Measurements from ENCODE around the gene CERS6. TPM values are rescaled to one million over a fixed set of nuclear protein-coding genes. Genes with fewer than 3 reads are reported as not detected.
"Not testable (repeated sequence)": the region's sequence is repeated elsewhere in the genome, so short reads cannot be mapped to it uniquely, and the experiment has no call there.

Gene CERS6, protein sequence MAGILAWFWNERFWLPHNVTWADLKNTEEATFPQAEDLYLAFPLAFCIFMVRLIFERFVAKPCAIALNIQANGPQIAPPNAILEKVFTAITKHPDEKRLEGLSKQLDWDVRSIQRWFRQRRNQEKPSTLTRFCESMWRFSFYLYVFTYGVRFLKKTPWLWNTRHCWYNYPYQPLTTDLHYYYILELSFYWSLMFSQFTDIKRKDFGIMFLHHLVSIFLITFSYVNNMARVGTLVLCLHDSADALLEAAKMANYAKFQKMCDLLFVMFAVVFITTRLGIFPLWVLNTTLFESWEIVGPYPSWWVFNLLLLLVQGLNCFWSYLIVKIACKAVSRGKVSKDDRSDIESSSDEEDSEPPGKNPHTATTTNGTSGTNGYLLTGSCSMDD
- 26.3 TPM for polyA plus RNA-seq (2013, experiment 1 of 2)
- 27.0 TPM for polyA plus RNA-seq (2013, experiment 2 of 2)

GRCh38 chr2:168455645-168456520 lies at the start of gene CERS6:
Gene CERS6, plus strand, starts transcription at chr2:168456272. Its CDS starts 177 bp downstream, at chr2:168456449.
- DNase-seq (ENCODE audit: low spot score): peak; percentile 82
- WGBS, 2 donors (ENCODE audit: extremely low coverage in 2 of 2, insufficient read length in 2 of 2, insufficient replicate concordance in 1 of 2): no CpG with 5 or more reads among the region's 72 CpGs
- H3K9me3 ChIP-seq (replicated peaks in 1 of 2; ENCODE audit: control insufficient read depth in 2 of 2, insufficient read depth in 1 of 2, low read depth in 1 of 2, low read length in 2 of 2): peaks cover 3 to 10% of the 10 kb centered on the region in 2 donors
- peak within 1 kb of the TSS; percentile 88 for H2BK15ac ChIP-seq (ENCODE audit: low read length)
- H3K4me1 ChIP-seq (ENCODE audit: control insufficient read depth in 2 of 2, insufficient read depth in 1 of 2, low read depth in 1 of 2, low read length in 2 of 2): peaks cover 3 to 6% of the 10 kb centered on the region in 2 donors
- no peaks in the 10 kb centered on the region for H3K27me3 ChIP-seq (ENCODE audit: control insufficient read depth in 3 of 3, insufficient read depth in 3 of 3, low read depth in 1 of 3, low read length in 3 of 3)
- H2BK5ac ChIP-seq (ENCODE audit: low read length): peak within 1 kb of the TSS; percentile 85
- peak within 1 kb of the TSS; percentile 97 for H2AFZ ChIP-seq (ENCODE audit: low read length)
- peak within 1 kb of the TSS; percentile 88 for H3K27ac ChIP-seq (replicated peaks; ENCODE audit: low read length)
- no peaks in the 10 kb centered on the region for H3K36me3 ChIP-seq (replicated peaks in 1 of 2; ENCODE audit: control insufficient read depth in 2 of 2, insufficient read depth in 2 of 2, low read length in 2 of 2)
- peak within 1 kb of the TSS; percentile 87 for H3K4me2 ChIP-seq (ENCODE audit: insufficient read depth, low read length, poor library complexity, severe bottlenecking)
- H2BK12ac ChIP-seq (ENCODE audit: low read length): no peak within 1 kb of the TSS
- peak within 1 kb of the TSS; percentile 93 to 94 for H3K4me3 ChIP-seq (ENCODE audit: low read length in 2 of 2)
- H3K4ac ChIP-seq (ENCODE audit: low read length): peak within 1 kb of the TSS; percentile 8
- peak within 1 kb of the TSS; percentile 99 for H3K9ac ChIP-seq (ENCODE audit: low read depth, low read length, poor library complexity)
- no peak within 1 kb of the TSS for H4K91ac ChIP-seq (ENCODE audit: low read depth, low read length, poor library complexity)
- peak within 1 kb of the TSS; percentile 45 for H3K23ac ChIP-seq (ENCODE audit: low read depth, low read length, poor library complexity)
- peak within 1 kb of the TSS; percentile 93 for H3K18ac ChIP-seq (ENCODE audit: low read length)
- H2BK120ac ChIP-seq (ENCODE audit: low read depth, low read length): no peak within 1 kb of the TSS
- H3K14ac ChIP-seq (ENCODE audit: low read length): peak within 1 kb of the TSS; percentile 78
- H3K79me1 ChIP-seq (ENCODE audit: low read depth, low read length): peaks cover 3% of the 10 kb centered on the region
- peak within 1 kb of the TSS; percentile 40 for H2AK5ac ChIP-seq (ENCODE audit: low read depth, low read length)
- H4K8ac ChIP-seq (ENCODE audit: low read depth, low read length): no peak within 1 kb of the TSS

DNA sequence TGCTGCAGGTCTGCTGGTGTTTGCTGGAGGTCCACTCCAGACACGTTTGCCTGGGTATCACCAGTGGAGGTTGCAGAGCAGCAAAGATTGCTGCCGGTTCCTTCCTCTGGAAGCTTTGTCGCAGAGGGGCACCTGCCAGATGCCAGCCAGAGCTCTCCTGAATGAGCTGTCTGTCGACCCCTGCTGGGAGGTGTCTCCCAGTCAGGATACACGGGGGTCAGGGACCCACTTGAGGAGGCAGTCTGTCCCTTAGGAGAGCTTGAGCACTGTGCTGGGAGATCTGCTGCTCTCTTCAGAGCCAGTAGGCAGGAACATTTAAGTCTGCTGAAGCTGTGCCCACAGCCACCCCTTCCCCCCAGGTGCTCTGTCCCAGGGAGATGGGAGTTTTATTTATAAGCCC lies 43.8 kb upstream of the CERS6 start:
- H3K4me1 ChIP-seq (ENCODE audit: control insufficient read depth in 2 of 2, insufficient read depth in 1 of 2, low read depth in 1 of 2, low read length in 2 of 2); H2BK120ac ChIP-seq (ENCODE audit: low read depth, low read length); H3K9ac ChIP-seq (ENCODE audit: low read depth, low read length, poor library complexity); DNase-seq (ENCODE audit: low spot score); H3K18ac ChIP-seq (ENCODE audit: low read length); H3K9me3 ChIP-seq (replicated peaks in 1 of 2; ENCODE audit: control insufficient read depth in 2 of 2, insufficient read depth in 1 of 2, low read depth in 1 of 2, low read length in 2 of 2); H3K14ac ChIP-seq (ENCODE audit: low read length); H3K36me3 ChIP-seq (replicated peaks in 1 of 2; ENCODE audit: control insufficient read depth in 2 of 2, insufficient read depth in 2 of 2, low read length in 2 of 2); H2BK15ac ChIP-seq (ENCODE audit: low read length); H3K4me2 ChIP-seq (ENCODE audit: insufficient read depth, low read length, poor library complexity, severe bottlenecking); H4K8ac ChIP-seq (ENCODE audit: low read depth, low read length); H3K23ac ChIP-seq (ENCODE audit: low read depth, low read length, poor library complexity); H2AK5ac ChIP-seq (ENCODE audit: low read depth, low read length); H3K27ac ChIP-seq (replicated peaks; ENCODE audit: low read length); H3K4me3 ChIP-seq (ENCODE audit: low read length in 2 of 2); H2AFZ ChIP-seq (ENCODE audit: low read length); H2BK5ac ChIP-seq (ENCODE audit: low read length); H3K79me1 ChIP-seq (ENCODE audit: low read depth, low read length); H2BK12ac ChIP-seq (ENCODE audit: low read length); H4K91ac ChIP-seq (ENCODE audit: low read depth, low read length, poor library complexity); H3K4ac ChIP-seq (ENCODE audit: low read length); H3K27me3 ChIP-seq (ENCODE audit: control insufficient read depth in 3 of 3, insufficient read depth in 3 of 3, low read depth in 1 of 3, low read length in 3 of 3): not testable (repeated sequence)
- no CpG with 5 or more reads among the region's 5 CpGs for WGBS, 2 donors (ENCODE audit: extremely low coverage in 2 of 2, insufficient read length in 2 of 2, insufficient replicate concordance in 1 of 2)

GRCh38 chr2:168413101-168413500 lies 43.0 kb upstream of the CERS6 start:
- not testable (repeated sequence) for H2BK15ac ChIP-seq (ENCODE audit: low read length); H2BK120ac ChIP-seq (ENCODE audit: low read depth, low read length); DNase-seq (ENCODE audit: low spot score); H3K23ac ChIP-seq (ENCODE audit: low read depth, low read length, poor library complexity); H3K27ac ChIP-seq (replicated peaks; ENCODE audit: low read length); H2AFZ ChIP-seq (ENCODE audit: low read length); H2BK12ac ChIP-seq (ENCODE audit: low read length); H3K4ac ChIP-seq (ENCODE audit: low read length); H2AK5ac ChIP-seq (ENCODE audit: low read depth, low read length); H3K79me1 ChIP-seq (ENCODE audit: low read depth, low read length); H4K91ac ChIP-seq (ENCODE audit: low read depth, low read length, poor library complexity); H3K18ac ChIP-seq (ENCODE audit: low read length); H3K36me3 ChIP-seq (replicated peaks in 1 of 2; ENCODE audit: control insufficient read depth in 2 of 2, insufficient read depth in 2 of 2, low read length in 2 of 2); H2BK5ac ChIP-seq (ENCODE audit: low read length); H3K9ac ChIP-seq (ENCODE audit: low read depth, low read length, poor library complexity); H3K27me3 ChIP-seq (ENCODE audit: control insufficient read depth in 3 of 3, insufficient read depth in 3 of 3, low read depth in 1 of 3, low read length in 3 of 3); H3K9me3 ChIP-seq (replicated peaks in 1 of 2; ENCODE audit: control insufficient read depth in 2 of 2, insufficient read depth in 1 of 2, low read depth in 1 of 2, low read length in 2 of 2); H3K4me3 ChIP-seq (ENCODE audit: low read length in 2 of 2); H3K4me1 ChIP-seq (ENCODE audit: control insufficient read depth in 2 of 2, insufficient read depth in 1 of 2, low read depth in 1 of 2, low read length in 2 of 2); H3K4me2 ChIP-seq (ENCODE audit: insufficient read depth, low read length, poor library complexity, severe bottlenecking); H4K8ac ChIP-seq (ENCODE audit: low read depth, low read length)
- WGBS, 2 donors (ENCODE audit: extremely low coverage in 2 of 2, insufficient read length in 2 of 2, insufficient replicate concordance in 1 of 2): no CpG with 5 or more reads among the region's 3 CpGs
- H3K14ac ChIP-seq (ENCODE audit: low read length): peak overlapping the region; percentile 71

- H3K4me1 ChIP-seq (ENCODE audit: control insufficient read depth in 2 of 2, insufficient read depth in 1 of 2, low read depth in 1 of 2, low read length in 2 of 2): peaks cover 0 to 2% of the 10 kb centered on the region in 2 donors
- no peaks in the 10 kb centered on the region for H3K79me1 ChIP-seq (ENCODE audit: low read depth, low read length)
- no peak overlapping the region for H2BK12ac ChIP-seq (ENCODE audit: low read length)
- H2BK5ac ChIP-seq (ENCODE audit: low read length): no peak overlapping the region
- no peak overlapping the region for H3K14ac ChIP-seq (ENCODE audit: low read length)
- no peak overlapping the region for H4K91ac ChIP-seq (ENCODE audit: low read depth, low read length, poor library complexity)
- no peak overlapping the region for H3K23ac ChIP-seq (ENCODE audit: low read depth, low read length, poor library complexity)
- H2BK120ac ChIP-seq (ENCODE audit: low read depth, low read length): no peak overlapping the region
- H3K4ac ChIP-seq (ENCODE audit: low read length): no peak overlapping the region
- no peak overlapping the region for H3K27ac ChIP-seq (replicated peaks; ENCODE audit: low read length)
- DNase-seq (ENCODE audit: low spot score): no peak
- no peak overlapping the region for H3K18ac ChIP-seq (ENCODE audit: low read length)
- no peak overlapping the region for H2AFZ ChIP-seq (ENCODE audit: low read length)
- H3K27me3 ChIP-seq (ENCODE audit: control insufficient read depth in 3 of 3, insufficient read depth in 3 of 3, low read depth in 1 of 3, low read length in 3 of 3): no peaks in the 10 kb centered on the region
- H4K8ac ChIP-seq (ENCODE audit: low read depth, low read length): no peak overlapping the region
- H2AK5ac ChIP-seq (ENCODE audit: low read depth, low read length): no peak overlapping the region
- H3K36me3 ChIP-seq (replicated peaks in 1 of 2; ENCODE audit: control insufficient read depth in 2 of 2, insufficient read depth in 2 of 2, low read length in 2 of 2): no peaks in the 10 kb centered on the region
- no peak overlapping the region for H3K9ac ChIP-seq (ENCODE audit: low read depth, low read length, poor library complexity)
- H3K9me3 ChIP-seq (replicated peaks in 1 of 2; ENCODE audit: control insufficient read depth in 2 of 2, insufficient read depth in 1 of 2, low read depth in 1 of 2, low read length in 2 of 2): peaks cover 0 to 3% of the 10 kb centered on the region in 2 donors
- H2BK15ac ChIP-seq (ENCODE audit: low read length): no peak overlapping the region
- no peak overlapping the region for H3K4me2 ChIP-seq (ENCODE audit: insufficient read depth, low read length, poor library complexity, severe bottlenecking)
- H3K4me3 ChIP-seq (ENCODE audit: low read length in 2 of 2): no peak overlapping the region
These were observed 39.5 kb upstream of the CERS6 start for GRCh38 chr2:168416555-168416954.

All from neuronal stem cell (in vitro differentiated cells).